ENCODE measurements around the gene SYTL1.

DNA sequence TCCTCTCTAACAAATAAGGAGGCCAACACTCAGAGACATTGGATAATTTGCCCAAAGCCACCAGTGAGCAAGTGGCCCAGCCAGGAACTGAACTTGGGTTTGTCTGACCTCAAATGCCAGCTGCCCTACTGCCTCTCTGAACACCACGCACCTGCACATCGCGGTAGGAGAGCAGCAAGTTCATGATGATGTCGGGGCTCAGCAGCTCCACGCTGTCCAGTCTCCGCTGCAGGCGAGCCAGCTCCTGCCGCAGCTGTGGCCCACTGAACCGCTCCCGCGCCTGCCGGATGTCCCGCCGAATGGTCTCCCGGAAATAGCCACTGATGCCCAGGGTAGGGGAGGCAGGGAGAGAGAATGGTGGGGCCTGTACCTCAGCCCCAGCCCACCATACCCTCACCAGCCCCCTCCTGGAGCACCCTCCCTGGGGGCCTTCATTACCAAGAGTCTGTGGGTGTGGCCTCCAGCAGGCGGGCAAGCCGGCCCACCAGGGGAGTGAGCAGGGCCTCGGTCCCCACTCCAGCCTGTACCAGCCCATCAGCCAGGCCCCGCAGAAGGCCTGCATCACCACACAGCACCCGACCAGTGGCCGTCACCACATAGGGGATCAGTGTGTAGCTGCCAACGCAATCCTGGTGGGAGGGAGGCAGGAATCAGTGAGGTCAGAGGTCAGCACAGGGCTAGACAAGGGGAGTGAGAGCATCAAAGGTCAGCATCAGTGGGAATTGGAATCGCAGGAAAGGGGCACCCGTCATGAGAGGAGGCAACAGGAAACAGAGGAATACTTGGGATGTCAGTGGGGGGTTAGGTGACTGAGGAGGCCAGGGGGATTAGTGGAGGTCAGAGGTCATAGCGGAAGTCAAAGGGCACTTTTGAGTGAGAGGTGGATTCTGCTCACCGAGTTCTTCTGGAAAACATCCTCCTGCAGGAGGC, 22.2 kb downstream of the SYTL1 start:
- TF ChIP-seq POLR2AphosphoS5 (IDR thresholded peaks at IDR 0.05), result no peak
- TF ChIP-seq, protein P1, sequence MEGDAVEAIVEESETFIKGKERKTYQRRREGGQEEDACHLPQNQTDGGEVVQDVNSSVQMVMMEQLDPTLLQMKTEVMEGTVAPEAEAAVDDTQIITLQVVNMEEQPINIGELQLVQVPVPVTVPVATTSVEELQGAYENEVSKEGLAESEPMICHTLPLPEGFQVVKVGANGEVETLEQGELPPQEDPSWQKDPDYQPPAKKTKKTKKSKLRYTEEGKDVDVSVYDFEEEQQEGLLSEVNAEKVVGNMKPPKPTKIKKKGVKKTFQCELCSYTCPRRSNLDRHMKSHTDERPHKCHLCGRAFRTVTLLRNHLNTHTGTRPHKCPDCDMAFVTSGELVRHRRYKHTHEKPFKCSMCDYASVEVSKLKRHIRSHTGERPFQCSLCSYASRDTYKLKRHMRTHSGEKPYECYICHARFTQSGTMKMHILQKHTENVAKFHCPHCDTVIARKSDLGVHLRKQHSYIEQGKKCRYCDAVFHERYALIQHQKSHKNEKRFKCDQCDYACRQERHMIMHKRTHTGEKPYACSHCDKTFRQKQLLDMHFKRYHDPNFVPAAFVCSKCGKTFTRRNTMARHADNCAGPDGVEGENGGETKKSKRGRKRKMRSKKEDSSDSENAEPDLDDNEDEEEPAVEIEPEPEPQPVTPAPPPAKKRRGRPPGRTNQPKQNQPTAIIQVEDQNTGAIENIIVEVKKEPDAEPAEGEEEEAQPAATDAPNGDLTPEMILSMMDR (IDR thresholded peaks at IDR 0.05), result no peak
- no peak for TF ChIP-seq POLR2A (IDR thresholded peaks at IDR 0.05)
- TF ChIP-seq EP300 (IDR thresholded peaks at IDR 0.05), result no peak
